ENCODE measurements around the gene RND2. TPM values are rescaled to one million over a fixed set of nuclear protein-coding genes. Genes with fewer than 3 reads are reported as not detected.
"Not testable (repeated sequence)": the region's sequence is repeated elsewhere in the genome, so short reads cannot be mapped to it uniquely, and the experiment has no call there.

RND2 gene
- total RNA-seq, 1 donor from 2014 or later: 7.3 TPM

DNA sequence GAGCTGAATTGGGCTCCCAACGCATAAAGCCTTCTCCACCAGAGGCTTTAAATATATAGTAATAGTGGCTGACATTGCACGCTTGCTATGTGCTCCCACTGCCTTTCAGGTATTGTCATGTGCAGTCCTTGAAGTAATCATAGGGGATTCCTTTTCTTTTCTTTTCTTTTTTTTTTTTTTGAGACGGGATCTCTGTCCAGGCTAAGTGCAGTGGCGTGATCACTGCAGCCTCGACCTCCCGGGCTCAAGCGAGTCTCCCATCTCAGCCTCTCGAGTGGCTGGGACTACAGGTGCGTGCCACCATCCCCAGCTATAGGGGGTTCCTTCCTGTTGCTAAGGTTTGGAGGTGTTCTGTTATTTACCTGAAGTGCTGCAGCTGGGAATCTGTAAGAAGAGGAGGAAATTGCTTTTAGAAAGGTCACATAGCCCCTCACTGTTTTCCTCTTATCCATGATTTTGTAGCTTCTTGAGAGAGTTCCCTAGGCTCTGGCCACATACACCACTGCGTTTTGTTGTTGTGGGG is 26.0 kb upstream of the RND2 start:
- Histone ChIP-seq H3K27ac (peak overlapping the region; percentile 81 to 91), H3K27me3 (no peaks in the 10 kb centered on the region), H3K4me1 (peaks cover 7 to 13% of the 10 kb centered on the region in 2 donors), H3K4me3 (peak overlapping the region; percentile 78 to 94), H3K9me3 (no peaks in the 10 kb centered on the region), H3K36me3 (peaks cover 38 to 45% of the 10 kb centered on the region in 2 donors)
- intact Hi-C loops (cut with DNase I): loop anchor here (2.0 to 10.0 kb wide), 2 partner anchors 26 to 154 kb away; partner anchors contain the start of genes AOC2 and RND2
- no peak for DNase-seq (ENCODE audit: low spot score in 2 of 2)
- TF ChIP-seq, protein P1, sequence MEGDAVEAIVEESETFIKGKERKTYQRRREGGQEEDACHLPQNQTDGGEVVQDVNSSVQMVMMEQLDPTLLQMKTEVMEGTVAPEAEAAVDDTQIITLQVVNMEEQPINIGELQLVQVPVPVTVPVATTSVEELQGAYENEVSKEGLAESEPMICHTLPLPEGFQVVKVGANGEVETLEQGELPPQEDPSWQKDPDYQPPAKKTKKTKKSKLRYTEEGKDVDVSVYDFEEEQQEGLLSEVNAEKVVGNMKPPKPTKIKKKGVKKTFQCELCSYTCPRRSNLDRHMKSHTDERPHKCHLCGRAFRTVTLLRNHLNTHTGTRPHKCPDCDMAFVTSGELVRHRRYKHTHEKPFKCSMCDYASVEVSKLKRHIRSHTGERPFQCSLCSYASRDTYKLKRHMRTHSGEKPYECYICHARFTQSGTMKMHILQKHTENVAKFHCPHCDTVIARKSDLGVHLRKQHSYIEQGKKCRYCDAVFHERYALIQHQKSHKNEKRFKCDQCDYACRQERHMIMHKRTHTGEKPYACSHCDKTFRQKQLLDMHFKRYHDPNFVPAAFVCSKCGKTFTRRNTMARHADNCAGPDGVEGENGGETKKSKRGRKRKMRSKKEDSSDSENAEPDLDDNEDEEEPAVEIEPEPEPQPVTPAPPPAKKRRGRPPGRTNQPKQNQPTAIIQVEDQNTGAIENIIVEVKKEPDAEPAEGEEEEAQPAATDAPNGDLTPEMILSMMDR (IDR thresholded peaks at IDR 0.05): no peak

DNA sequence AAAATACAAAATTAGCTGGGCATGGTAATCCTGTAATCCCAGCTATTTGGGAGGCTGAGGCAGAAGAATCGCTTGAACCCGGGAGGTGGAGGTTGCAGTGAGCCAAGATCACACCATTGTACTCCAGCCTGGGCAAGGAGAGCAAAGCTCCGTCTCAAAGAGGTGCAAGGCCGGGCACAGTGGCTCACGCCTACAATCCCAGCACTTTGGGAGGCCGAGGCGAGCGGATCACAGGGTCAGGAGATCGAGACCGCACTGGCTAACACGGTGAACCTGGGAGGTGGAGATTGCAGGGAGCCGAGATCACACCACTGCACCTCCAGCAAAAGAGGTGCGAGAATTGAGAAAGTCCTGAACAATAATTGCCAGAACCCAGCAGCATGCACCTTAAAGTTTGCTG is 24.1 kb upstream of the RND2 start:
- Histone ChIP-seq H3K36me3 (peaks cover 38 to 51% of the 10 kb centered on the region in 2 donors), H3K4me1 (peaks cover 7 to 13% of the 10 kb centered on the region in 2 donors)
- H3K27ac ChIP-seq; H3K9me3 ChIP-seq; intact Hi-C loops (cut with DNase I); H3K27me3 ChIP-seq; H3K4me3 ChIP-seq; DNase-seq (ENCODE audit: low spot score in 2 of 2): not testable (repeated sequence)

DNA sequence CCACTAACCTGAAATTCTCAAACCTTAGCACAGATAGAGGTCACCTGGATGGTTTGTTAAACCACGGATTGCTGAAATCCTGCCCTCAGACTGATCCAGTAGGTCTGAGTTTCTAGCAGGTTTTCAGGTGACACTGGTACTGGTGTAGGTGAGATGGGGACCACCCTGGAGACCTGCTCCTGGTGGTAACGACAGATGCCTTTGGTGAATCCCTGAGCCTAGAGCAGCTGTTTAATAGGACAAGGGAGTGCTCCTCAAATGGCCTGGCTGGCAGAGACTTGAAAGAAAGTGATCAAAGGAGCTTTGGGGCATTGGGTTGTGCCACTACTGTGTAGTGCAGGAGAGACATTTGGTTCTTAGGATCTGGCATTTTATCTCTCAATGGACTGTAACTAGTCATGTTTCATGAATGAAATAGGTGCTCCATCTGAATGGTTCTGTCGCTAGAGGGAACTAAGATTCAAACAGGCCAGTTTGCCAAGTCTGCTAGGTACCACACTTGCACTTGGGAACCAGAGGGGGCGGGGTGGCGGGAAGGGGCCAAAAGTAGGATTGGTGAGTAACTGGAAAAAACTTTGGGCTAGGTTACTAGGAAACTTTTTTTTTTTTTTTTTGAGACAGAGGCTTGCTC is 21.4 kb upstream of the RND2 start:
- Histone ChIP-seq H3K36me3 (peaks cover 38 to 51% of the 10 kb centered on the region in 2 donors), H3K4me1 (peaks cover 7 to 15% of the 10 kb centered on the region in 2 donors)
- TF ChIP-seq, protein P1 (IDR thresholded peaks at IDR 0.05): peak in 2 of 3 experiments; percentile 8 to 17

DNA sequence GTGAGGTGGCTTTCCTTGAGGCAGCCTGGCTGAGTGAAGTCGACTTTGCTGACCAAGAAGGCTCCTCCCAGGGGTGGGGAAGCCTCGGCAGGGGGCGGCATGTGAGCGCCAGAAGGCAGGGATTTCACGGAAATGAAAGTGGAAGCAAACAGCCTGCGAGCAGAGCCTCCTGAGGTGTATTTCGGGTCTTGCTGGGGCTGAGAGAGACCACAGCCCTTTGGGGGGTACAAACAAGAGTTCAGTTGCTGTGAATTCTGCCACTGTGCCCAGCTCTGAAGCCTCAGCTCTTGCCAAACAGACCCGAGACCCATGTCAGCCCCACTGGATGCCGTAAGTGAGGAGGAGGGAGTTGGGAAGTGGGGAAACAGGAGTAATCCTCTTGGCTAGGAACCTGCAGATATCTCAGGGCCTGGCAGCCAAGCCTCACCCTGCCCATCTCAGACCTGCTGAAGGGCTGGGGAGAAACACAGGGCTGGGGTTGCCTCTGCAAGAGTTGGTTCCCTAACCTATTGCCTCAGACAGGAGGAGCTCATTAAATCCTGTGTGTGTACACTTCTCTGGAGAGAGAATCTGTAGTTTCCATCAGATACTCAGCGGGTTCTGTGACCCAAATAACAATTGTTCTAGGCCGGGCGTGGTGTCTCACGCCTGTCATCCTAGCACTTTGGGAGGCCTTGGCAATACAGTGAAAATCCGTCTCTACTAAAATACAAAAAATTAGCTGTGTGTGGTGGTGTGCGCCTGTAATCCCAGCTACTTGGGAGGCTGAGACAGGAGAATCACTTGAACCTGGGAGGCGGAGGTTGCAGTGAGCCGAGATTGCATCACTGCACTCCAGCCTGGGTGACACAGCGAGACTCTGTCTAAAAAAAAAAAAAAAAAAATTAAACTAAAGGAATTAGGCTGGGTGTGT is 18.1 kb upstream of the RND2 start, which contains the start of gene IFI35:
TSS of gene IFI35 (plus strand) at position 146 of the 913 bp plus-strand sequence. CDS start at position 310, 164 bp downstream.
- peaks cover 18 to 25% of the 10 kb centered on the region in 2 donors for H3K36me3 ChIP-seq
- peak within 1 kb of the TSS; percentile 70 to 71 for H3K4me3 ChIP-seq
- peak in 1 of 2 donors; percentile 92 for DNase-seq (ENCODE audit: low spot score in 2 of 2)
- H3K9me3 ChIP-seq: no peaks in the 10 kb centered on the region
- no peaks in the 10 kb centered on the region for H3K27me3 ChIP-seq
- intact Hi-C loops (cut with DNase I): no loop called here
- H3K27ac ChIP-seq: peak within 1 kb of the TSS; percentile 84
- H3K4me1 ChIP-seq: peaks cover 0 to 6% of the 10 kb centered on the region in 2 donors
- TF ChIP-seq, protein P1 (IDR thresholded peaks at IDR 0.05): peak in 2 of 3 experiments; percentile 16 to 49

More for the DNA sequence above, 21.4 kb upstream of the RND2 start:
- no peaks in the 10 kb centered on the region for H3K9me3 ChIP-seq
- peak overlapping the region in 1 of 2 donors; percentile 30 for H3K27ac ChIP-seq
- intact Hi-C loops (cut with DNase I): no loop called here
- H3K27me3 ChIP-seq: no peaks in the 10 kb centered on the region
- DNase-seq (ENCODE audit: low spot score in 2 of 2): peak in 1 of 2 donors; percentile 80
- no peak overlapping the region for H3K4me3 ChIP-seq

DNA sequence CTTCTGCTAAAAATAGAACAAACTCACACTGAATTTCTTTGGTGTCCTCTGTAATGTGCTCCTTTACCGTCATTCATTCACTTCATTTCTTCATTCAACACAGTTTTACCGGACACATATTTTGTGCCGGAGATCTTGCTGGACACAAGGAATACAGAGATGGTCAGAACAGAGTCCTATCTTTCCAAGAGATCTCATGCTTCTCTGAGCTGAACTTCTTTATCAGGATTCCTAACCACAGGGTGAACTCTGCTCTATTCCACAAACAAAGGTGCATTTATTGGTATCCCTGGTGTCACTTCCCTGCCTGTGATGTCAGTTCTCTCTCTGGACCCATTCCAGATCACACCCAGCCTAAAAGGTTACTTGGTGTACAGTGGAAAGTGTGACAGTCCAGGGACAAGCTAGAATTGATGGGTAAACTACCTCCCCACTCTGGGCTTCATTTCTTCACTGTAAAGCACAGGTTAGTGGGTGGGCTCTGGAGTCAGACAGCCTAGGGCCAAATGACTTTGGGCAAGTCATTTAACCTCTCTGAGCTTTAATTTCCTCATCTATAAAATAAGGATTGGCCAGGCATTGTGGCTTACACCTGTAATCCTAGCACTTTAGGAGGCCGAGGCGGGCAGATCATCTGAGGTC is 14.2 kb upstream of the RND2 start:
- Histone ChIP-seq H3K9me3 (no peaks in the 10 kb centered on the region), H3K27ac (no peak overlapping the region), H3K27me3 (no peaks in the 10 kb centered on the region), H3K4me3 (no peak overlapping the region), H3K4me1 (peaks cover 0 to 6% of the 10 kb centered on the region in 2 donors), H3K36me3 (peaks cover 19 to 21% of the 10 kb centered on the region in 2 donors)
- no peak for DNase-seq (ENCODE audit: low spot score in 2 of 2)
- intact Hi-C loops (cut with DNase I): no loop called here
- TF ChIP-seq, protein P1 (IDR thresholded peaks at IDR 0.05): no peak
